DOHH2 (cell line): Measurements from ENCODE around the gene NALF2.

Source experiments
- H3F3A ChIP-seq: fragments of 200-600 bp; sonication (generic), shearing (Covaris generic); 2 replicates; pipeline ENCODE4 v1.6.0; 2016; ENCODE audit warnings: antibody characterized with exemption, mild to moderate bottlenecking; ENCODE audit not compliant: control insufficient read depth, insufficient read depth
- H3K27ac ChIP-seq: fragments of 200-600 bp; sonication (generic); 2 replicates; pipeline ENCODE4 v1.5.1; 2014; ENCODE audit warnings: low read depth, mild to moderate bottlenecking, low read length, moderate library complexity
- H3K27me3 ChIP-seq: fragments of 200-600 bp; sonication (generic); 2 replicates; pipeline ENCODE4 v1.6.1; 2014; ENCODE audit warnings: mild to moderate bottlenecking, low read length, mixed read lengths; ENCODE audit not compliant: control insufficient read depth
- H3K36me3 ChIP-seq: fragments of 200-600 bp; sonication (generic); 2 replicates; pipeline ENCODE4 v1.6.1; 2014; ENCODE audit warnings: mild to moderate bottlenecking, low read length, moderate library complexity, mixed read lengths; ENCODE audit not compliant: control insufficient read depth
- H3K4me1 ChIP-seq: fragments of 200-600 bp; sonication (generic); 2 replicates; pipeline ENCODE4 v1.6.1; 2014; ENCODE audit warnings: mild to moderate bottlenecking, low read length, mixed read lengths; ENCODE audit not compliant: control insufficient read depth
- H3K4me2 ChIP-seq: fragments of 200-600 bp; sonication (generic); 2 replicates; pipeline ENCODE4 v1.6.0; 2014; ENCODE audit warnings: mild to moderate bottlenecking, low read length, moderate library complexity
- H3K4me3 ChIP-seq: fragments of 200-600 bp; sonication (generic); 2 replicates; pipeline ENCODE4 v1.5.1; 2014; ENCODE audit warnings: mild to moderate bottlenecking, low read length, mixed read lengths
- H3K79me2 ChIP-seq: fragments of 200-600 bp; sonication (generic); 2 replicates; pipeline ENCODE4 v1.6.1; 2014; ENCODE audit warnings: mild to moderate bottlenecking, low read length, mixed read lengths; ENCODE audit not compliant: control insufficient read depth
- H3K9me2 ChIP-seq: fragments of 200-600 bp; sonication (generic); replicated peaks from 2 replicates; pipeline ENCODE4 v1.6.1; 2014; ENCODE audit warnings: mild to moderate bottlenecking, low read length, mixed read lengths; ENCODE audit not compliant: control insufficient read depth
- H3K9me3 ChIP-seq: fragments of 200-600 bp; sonication (generic); 2 replicates; pipeline ENCODE4 v1.6.1; 2014; ENCODE audit warnings: antibody characterized with exemption, low read length, mixed read lengths; ENCODE audit not compliant: control insufficient read depth, insufficient read depth
- H4K20me1 ChIP-seq: fragments of 200-600 bp; sonication (generic); 2 replicates; pipeline ENCODE4 v1.6.0; 2014; ENCODE audit warnings: low read depth, mild to moderate bottlenecking, antibody characterized with exemption, low read length, moderate library complexity; ENCODE audit not compliant: control insufficient read depth, insufficient read depth
- EZH2phosphoT487 ChIP-seq: fragments of 200-600 bp; sonication (generic); IDR thresholded peaks from 2 replicates; pipeline ENCODE4 v1.6.1; 2017; ENCODE audit warnings: borderline replicate concordance, mild to moderate bottlenecking, antibody characterized with exemption, low read length, moderate library complexity, mixed read lengths
- TF ChIP-seq, protein P1 (sequence below): fragments of 200-600 bp; sonication (generic); IDR thresholded peaks from one replicate; pipeline ENCODE4 v1.5.1; 2014; ENCODE audit warnings: antibody characterized with exemption, mild to moderate bottlenecking, low read depth, low read length; ENCODE audit not compliant: poor library complexity, severe bottlenecking

NALF2 gene

DNA sequence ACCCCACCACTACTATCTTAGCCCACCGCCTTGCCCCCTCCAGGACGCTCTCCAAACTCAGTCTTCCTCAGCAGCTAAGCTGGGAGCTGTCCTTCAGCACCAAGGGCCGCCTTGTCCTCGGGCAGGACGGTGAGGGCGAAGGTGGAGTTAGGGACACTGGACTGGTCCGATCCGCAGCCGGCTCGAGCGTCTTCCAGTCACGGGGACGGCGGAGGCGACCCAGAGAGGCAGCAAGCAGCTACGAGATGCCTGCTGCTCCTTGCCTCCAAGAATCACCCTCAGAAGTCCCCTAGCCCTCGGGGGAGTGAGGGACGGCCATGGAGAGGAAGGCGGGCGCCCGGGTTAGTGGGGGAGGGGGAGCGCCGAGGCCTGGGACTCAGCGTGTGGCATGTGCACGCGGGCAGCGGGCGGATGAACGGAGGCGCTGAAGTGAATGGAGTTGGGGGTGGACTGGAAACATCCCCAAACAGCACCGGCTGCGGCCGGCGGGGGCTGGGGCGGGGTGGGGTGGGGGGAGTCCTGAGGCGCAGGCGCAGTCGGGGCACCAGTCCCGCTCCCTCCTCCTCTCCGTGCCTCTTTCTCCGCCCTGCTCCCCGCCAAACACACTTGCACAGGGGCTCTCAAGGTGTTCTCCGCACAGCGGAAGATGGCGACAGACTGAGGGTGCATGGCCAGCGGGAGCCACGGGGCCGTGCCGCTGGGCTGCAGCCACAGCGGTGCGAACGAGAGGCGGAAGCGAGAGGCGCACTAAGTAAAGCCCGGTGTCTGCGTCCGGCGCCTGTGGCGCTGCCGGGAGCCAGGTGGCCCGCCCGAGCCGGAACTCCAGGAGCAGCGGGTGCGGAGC lies at the start of gene NALF2:
TSS of gene NALF2 (plus strand) at position 545 of the 844 bp plus-strand sequence. CDS start 957 bp downstream, outside the sequence.
- Histone ChIP-seq H3K4me3 (no peak within 1 kb of the TSS), H4K20me1 (no peaks in the 10 kb centered on the region), H3K27me3 (no peaks in the 10 kb centered on the region), H3K4me1 (no peaks in the 10 kb centered on the region), H3K4me2 (no peak within 1 kb of the TSS), H3F3A (no peaks in the 10 kb centered on the region), H3K9me3 (no peaks in the 10 kb centered on the region), H3K36me3 (no peaks in the 10 kb centered on the region), H3K79me2 (no peaks in the 10 kb centered on the region), H3K27ac (no peak within 1 kb of the TSS), H3K9me2 (no peaks in the 10 kb centered on the region)
- TF ChIP-seq EZH2phosphoT487: no peak

DNA sequence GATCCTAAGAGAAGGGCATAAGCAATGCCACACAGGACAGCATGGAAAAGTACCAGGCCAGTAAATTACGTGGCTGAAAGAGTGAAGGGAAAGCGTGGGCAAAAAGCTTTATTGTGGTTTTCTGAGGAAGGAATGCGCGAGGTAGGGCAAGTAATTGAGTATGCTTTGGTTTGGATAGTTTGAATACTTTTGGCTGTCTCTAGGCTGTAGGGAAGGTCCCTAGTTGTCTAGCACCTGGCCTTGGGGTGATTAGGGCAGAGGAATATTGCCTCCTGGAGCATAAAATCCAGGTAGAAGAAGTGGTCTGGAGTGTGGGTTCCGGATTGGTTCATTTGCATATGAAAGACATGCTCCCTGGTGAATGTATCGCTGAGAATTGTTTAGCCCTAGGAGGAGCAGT lies 46.4 kb upstream of the NALF2 start:
- Histone ChIP-seq H3K27ac (no peak overlapping the region), H3K9me2 (no peaks in the 10 kb centered on the region), H3K4me1 (no peaks in the 10 kb centered on the region), H3K36me3 (no peaks in the 10 kb centered on the region), H3K79me2 (no peaks in the 10 kb centered on the region), H3K27me3 (no peaks in the 10 kb centered on the region), H3K4me3 (no peak overlapping the region), H3K9me3 (no peaks in the 10 kb centered on the region), H3F3A (no peaks in the 10 kb centered on the region), H4K20me1 (no peaks in the 10 kb centered on the region), H3K4me2 (no peak overlapping the region)
- TF ChIP-seq, protein P1, sequence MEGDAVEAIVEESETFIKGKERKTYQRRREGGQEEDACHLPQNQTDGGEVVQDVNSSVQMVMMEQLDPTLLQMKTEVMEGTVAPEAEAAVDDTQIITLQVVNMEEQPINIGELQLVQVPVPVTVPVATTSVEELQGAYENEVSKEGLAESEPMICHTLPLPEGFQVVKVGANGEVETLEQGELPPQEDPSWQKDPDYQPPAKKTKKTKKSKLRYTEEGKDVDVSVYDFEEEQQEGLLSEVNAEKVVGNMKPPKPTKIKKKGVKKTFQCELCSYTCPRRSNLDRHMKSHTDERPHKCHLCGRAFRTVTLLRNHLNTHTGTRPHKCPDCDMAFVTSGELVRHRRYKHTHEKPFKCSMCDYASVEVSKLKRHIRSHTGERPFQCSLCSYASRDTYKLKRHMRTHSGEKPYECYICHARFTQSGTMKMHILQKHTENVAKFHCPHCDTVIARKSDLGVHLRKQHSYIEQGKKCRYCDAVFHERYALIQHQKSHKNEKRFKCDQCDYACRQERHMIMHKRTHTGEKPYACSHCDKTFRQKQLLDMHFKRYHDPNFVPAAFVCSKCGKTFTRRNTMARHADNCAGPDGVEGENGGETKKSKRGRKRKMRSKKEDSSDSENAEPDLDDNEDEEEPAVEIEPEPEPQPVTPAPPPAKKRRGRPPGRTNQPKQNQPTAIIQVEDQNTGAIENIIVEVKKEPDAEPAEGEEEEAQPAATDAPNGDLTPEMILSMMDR: no peak
- TF ChIP-seq EZH2phosphoT487: no peak

DNA sequence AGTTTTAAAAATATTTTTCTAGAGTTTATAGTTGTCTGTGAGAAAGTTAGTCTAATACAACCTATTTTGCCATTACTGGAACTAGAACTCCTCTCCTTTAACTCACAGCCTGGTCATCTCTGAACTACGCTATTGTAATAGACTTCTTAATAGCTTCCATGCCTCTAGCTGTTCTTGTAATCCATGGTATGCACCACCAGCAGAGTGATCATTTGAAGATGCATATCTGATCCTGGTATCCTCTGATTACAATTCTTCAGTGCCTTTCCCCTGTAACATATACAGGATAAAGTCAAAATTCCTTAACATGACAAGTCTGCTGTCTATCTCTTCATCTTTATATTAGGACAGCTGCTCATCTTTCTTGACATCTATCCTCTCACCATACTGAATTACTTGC lies 37.6 kb upstream of the NALF2 start:
- Histone ChIP-seq H3K36me3 (no peaks in the 10 kb centered on the region), H3K27ac (no peak overlapping the region), H3F3A (no peaks in the 10 kb centered on the region), H3K9me2 (no peaks in the 10 kb centered on the region), H3K4me3 (no peak overlapping the region), H3K27me3 (no peaks in the 10 kb centered on the region), H3K4me1 (no peaks in the 10 kb centered on the region), H3K9me3 (no peaks in the 10 kb centered on the region), H3K4me2 (no peak overlapping the region), H4K20me1 (no peaks in the 10 kb centered on the region), H3K79me2 (no peaks in the 10 kb centered on the region)
- no peak for TF ChIP-seq EZH2phosphoT487
- TF ChIP-seq, protein P1: no peak

DNA sequence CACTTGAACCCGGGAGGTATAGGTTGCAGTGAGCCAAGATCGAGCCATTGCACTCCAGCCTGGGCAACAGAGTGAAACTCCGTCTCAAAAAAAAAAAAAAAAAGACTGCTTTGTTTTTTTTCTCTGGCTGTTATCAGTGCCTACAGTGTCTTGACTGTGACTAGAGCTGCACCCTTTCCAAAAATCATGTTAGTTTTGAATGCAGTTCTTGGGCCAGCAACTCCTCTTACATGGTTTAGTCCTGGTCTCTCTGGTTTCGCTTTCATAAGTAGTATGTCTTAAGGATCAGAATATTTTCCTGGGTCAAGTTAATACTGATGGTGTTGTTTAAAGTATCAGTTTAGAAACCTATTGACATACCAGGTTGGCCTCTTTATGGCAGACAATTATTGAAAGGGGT lies 34.2 kb upstream of the NALF2 start:
- Histone ChIP-seq H3K27ac (no peak overlapping the region), H4K20me1 (no peaks in the 10 kb centered on the region), H3K79me2 (no peaks in the 10 kb centered on the region), H3K9me3 (no peaks in the 10 kb centered on the region), H3K9me2 (no peaks in the 10 kb centered on the region), H3K4me1 (no peaks in the 10 kb centered on the region), H3K36me3 (no peaks in the 10 kb centered on the region), H3K27me3 (no peaks in the 10 kb centered on the region), H3K4me2 (no peak overlapping the region), H3F3A (no peaks in the 10 kb centered on the region), H3K4me3 (no peak overlapping the region)
- TF ChIP-seq, protein P1: no peak
- no peak for TF ChIP-seq EZH2phosphoT487
